H1 (cell line): Measurements from ENCODE around the gene KANSL3.

Source experiments
- CHD2 ChIP-seq: IDR thresholded peaks from 2 replicates; pipeline ENCODE4 v1.6.1; 2012; ENCODE audit warnings: low read length, improper control_type of control experiment
- EZH2 ChIP-seq: fragments of 200-600 bp; sonication (generic); IDR thresholded peaks from 2 replicates; pipeline ENCODE4 v1.7.1; 2012; ENCODE audit warnings: low read depth, mild to moderate bottlenecking, moderate library complexity, low read length, inconsistent platforms; ENCODE audit not compliant: severe bottlenecking
- GABPA ChIP-seq: IDR thresholded peaks from 2 replicates; pipeline ENCODE4 v1.6.1; 2011; ENCODE audit warnings: mild to moderate bottlenecking, low read length, moderate library complexity, borderline replicate concordance; ENCODE audit not compliant: insufficient read depth
- KDM1A ChIP-seq: fragments of 200-600, 300-600 bp; sonication (generic); IDR thresholded peaks from 2 replicates; pipeline ENCODE4 v1.7.1; 2016; ENCODE audit warnings: mild to moderate bottlenecking, low read length, borderline replicate concordance
- KDM5A ChIP-seq: fragments of 200-600 bp; IDR thresholded peaks from 2 replicates; pipeline ENCODE4 v1.7.1; 2012; ENCODE audit warnings: mild to moderate bottlenecking, low read length, inconsistent platforms, mixed read lengths
- POLR2A ChIP-seq, 2 experiments: IDR thresholded peaks; 1 replicate in 1 of 2; 2 replicates in 1 of 2; pipeline ENCODE4 v1.6.1; 2011; ENCODE audit warnings: low read depth in 2 of 2, low read length in 2 of 2, mild to moderate bottlenecking in 2 of 2; ENCODE audit errors: control extremely low read depth in 1 of 2
- POLR2AphosphoS5 ChIP-seq: IDR thresholded peaks from 2 replicates; pipeline ENCODE4 v1.6.1; 2011; ENCODE audit warnings: low read depth, low read length
- TAF7 ChIP-seq: optimal IDR thresholded peaks from 2 replicates; pipeline ENCODE3; 2011; ENCODE audit warnings: low read depth, mild to moderate bottlenecking, inconsistent platforms, low read length, moderate library complexity, borderline replicate concordance
- TBP ChIP-seq: IDR thresholded peaks from 2 replicates; pipeline ENCODE4 v1.6.1; 2011; ENCODE audit warnings: low read depth, low read length, improper control_type of control experiment
- YY1 ChIP-seq: IDR thresholded peaks from 2 replicates; pipeline ENCODE4 v1.6.1; 2011; ENCODE audit warnings: low read depth, mild to moderate bottlenecking, low read length
- TF ChIP-seq, protein P1 (sequence below), 3 experiments: IDR thresholded peaks; 1 replicate in 2 of 3; 2 replicates in 1 of 3; pipeline versions ENCODE4 v1.5.1 to v1.6.1; 2011; ENCODE audit warnings: low read length in 3 of 3, mild to moderate bottlenecking in 3 of 3, inconsistent platforms in 2 of 3, low read depth in 1 of 3, moderate library complexity in 1 of 3; ENCODE audit not compliant: insufficient read depth in 1 of 3; ENCODE audit errors: control extremely low read depth in 1 of 3
- TF ChIP-seq, protein P2 (sequence below): IDR thresholded peaks from 2 replicates; pipeline ENCODE4 v1.6.1; 2011; ENCODE audit warnings: low read length, improper control_type of control experiment
- TF ChIP-seq, protein P3 (sequence below): fragments of 300-600 bp; sonication (generic); IDR thresholded peaks from 2 replicates; pipeline ENCODE4 v1.7.1; 2012; ENCODE audit warnings: low read length, moderate library complexity, mild to moderate bottlenecking, inconsistent platforms; ENCODE audit not compliant: insufficient replicate concordance

DNA sequence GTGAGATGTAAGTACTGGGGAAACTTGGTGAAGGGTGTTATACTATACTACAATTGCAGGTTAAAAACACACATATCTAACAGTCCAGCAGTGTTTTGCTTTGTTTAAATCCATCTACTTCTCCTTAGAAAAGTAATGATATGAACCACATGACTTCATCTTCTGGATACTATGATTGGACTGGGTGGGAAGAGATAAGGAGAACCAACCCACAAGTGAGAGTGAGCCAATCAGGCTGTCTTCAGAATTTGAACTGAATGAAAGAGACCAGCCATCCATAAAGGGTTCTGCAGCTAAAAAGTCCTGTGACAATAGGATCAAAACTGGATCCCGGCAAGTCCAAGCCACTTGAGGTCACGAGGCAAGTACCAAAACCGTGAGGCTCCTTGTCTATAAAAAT, 46.6 kb downstream of the KANSL3 start:
- TF ChIP-seq, protein P1, sequence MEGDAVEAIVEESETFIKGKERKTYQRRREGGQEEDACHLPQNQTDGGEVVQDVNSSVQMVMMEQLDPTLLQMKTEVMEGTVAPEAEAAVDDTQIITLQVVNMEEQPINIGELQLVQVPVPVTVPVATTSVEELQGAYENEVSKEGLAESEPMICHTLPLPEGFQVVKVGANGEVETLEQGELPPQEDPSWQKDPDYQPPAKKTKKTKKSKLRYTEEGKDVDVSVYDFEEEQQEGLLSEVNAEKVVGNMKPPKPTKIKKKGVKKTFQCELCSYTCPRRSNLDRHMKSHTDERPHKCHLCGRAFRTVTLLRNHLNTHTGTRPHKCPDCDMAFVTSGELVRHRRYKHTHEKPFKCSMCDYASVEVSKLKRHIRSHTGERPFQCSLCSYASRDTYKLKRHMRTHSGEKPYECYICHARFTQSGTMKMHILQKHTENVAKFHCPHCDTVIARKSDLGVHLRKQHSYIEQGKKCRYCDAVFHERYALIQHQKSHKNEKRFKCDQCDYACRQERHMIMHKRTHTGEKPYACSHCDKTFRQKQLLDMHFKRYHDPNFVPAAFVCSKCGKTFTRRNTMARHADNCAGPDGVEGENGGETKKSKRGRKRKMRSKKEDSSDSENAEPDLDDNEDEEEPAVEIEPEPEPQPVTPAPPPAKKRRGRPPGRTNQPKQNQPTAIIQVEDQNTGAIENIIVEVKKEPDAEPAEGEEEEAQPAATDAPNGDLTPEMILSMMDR (IDR thresholded peaks at IDR 0.05; ENCODE audit: control extremely low read depth in 1 of 3, insufficient read depth in 1 of 3, low read depth in 1 of 3, low read length in 3 of 3): no peak
- TF ChIP-seq, protein P2, sequence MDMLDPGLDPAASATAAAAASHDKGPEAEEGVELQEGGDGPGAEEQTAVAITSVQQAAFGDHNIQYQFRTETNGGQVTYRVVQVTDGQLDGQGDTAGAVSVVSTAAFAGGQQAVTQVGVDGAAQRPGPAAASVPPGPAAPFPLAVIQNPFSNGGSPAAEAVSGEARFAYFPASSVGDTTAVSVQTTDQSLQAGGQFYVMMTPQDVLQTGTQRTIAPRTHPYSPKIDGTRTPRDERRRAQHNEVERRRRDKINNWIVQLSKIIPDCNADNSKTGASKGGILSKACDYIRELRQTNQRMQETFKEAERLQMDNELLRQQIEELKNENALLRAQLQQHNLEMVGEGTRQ: no peak
- TF ChIP-seq TBP (no peak), CHD2 (no peak), GABPA (no peak), POLR2A (IDR thresholded peaks at IDR 0.05; ENCODE audit: control extremely low read depth in 1 of 2, low read depth in 2 of 2, low read length in 2 of 2) (no peak), YY1 (no peak), EZH2 (no peak), TAF7 (no peak), KDM5A (no peak), POLR2AphosphoS5 (no peak), KDM1A (no peak)
- TF ChIP-seq, protein P3, sequence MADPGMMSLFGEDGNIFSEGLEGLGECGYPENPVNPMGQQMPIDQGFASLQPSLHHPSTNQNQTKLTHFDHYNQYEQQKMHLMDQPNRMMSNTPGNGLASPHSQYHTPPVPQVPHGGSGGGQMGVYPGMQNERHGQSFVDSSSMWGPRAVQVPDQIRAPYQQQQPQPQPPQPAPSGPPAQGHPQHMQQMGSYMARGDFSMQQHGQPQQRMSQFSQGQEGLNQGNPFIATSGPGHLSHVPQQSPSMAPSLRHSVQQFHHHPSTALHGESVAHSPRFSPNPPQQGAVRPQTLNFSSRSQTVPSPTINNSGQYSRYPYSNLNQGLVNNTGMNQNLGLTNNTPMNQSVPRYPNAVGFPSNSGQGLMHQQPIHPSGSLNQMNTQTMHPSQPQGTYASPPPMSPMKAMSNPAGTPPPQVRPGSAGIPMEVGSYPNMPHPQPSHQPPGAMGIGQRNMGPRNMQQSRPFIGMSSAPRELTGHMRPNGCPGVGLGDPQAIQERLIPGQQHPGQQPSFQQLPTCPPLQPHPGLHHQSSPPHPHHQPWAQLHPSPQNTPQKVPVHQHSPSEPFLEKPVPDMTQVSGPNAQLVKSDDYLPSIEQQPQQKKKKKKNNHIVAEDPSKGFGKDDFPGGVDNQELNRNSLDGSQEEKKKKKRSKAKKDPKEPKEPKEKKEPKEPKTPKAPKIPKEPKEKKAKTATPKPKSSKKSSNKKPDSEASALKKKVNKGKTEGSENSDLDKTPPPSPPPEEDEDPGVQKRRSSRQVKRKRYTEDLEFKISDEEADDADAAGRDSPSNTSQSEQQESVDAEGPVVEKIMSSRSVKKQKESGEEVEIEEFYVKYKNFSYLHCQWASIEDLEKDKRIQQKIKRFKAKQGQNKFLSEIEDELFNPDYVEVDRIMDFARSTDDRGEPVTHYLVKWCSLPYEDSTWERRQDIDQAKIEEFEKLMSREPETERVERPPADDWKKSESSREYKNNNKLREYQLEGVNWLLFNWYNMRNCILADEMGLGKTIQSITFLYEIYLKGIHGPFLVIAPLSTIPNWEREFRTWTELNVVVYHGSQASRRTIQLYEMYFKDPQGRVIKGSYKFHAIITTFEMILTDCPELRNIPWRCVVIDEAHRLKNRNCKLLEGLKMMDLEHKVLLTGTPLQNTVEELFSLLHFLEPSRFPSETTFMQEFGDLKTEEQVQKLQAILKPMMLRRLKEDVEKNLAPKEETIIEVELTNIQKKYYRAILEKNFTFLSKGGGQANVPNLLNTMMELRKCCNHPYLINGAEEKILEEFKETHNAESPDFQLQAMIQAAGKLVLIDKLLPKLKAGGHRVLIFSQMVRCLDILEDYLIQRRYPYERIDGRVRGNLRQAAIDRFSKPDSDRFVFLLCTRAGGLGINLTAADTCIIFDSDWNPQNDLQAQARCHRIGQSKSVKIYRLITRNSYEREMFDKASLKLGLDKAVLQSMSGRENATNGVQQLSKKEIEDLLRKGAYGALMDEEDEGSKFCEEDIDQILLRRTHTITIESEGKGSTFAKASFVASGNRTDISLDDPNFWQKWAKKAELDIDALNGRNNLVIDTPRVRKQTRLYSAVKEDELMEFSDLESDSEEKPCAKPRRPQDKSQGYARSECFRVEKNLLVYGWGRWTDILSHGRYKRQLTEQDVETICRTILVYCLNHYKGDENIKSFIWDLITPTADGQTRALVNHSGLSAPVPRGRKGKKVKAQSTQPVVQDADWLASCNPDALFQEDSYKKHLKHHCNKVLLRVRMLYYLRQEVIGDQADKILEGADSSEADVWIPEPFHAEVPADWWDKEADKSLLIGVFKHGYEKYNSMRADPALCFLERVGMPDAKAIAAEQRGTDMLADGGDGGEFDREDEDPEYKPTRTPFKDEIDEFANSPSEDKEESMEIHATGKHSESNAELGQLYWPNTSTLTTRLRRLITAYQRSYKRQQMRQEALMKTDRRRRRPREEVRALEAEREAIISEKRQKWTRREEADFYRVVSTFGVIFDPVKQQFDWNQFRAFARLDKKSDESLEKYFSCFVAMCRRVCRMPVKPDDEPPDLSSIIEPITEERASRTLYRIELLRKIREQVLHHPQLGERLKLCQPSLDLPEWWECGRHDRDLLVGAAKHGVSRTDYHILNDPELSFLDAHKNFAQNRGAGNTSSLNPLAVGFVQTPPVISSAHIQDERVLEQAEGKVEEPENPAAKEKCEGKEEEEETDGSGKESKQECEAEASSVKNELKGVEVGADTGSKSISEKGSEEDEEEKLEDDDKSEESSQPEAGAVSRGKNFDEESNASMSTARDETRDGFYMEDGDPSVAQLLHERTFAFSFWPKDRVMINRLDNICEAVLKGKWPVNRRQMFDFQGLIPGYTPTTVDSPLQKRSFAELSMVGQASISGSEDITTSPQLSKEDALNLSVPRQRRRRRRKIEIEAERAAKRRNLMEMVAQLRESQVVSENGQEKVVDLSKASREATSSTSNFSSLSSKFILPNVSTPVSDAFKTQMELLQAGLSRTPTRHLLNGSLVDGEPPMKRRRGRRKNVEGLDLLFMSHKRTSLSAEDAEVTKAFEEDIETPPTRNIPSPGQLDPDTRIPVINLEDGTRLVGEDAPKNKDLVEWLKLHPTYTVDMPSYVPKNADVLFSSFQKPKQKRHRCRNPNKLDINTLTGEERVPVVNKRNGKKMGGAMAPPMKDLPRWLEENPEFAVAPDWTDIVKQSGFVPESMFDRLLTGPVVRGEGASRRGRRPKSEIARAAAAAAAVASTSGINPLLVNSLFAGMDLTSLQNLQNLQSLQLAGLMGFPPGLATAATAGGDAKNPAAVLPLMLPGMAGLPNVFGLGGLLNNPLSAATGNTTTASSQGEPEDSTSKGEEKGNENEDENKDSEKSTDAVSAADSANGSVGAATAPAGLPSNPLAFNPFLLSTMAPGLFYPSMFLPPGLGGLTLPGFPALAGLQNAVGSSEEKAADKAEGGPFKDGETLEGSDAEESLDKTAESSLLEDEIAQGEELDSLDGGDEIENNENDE: no peak
